Endothelial cell of umbilical vein (primary cell): ENCODE data around the gene MRPL33. TPM values are rescaled to one million over a fixed set of nuclear protein-coding genes. Genes with fewer than 3 reads are reported as not detected.

Experiments used
- BruUV-seq: library from RNA; stranded (reverse); fragments of 400-500 nt; replicated peaks from 2 replicates; lab custom pipeline; 2021; lab: Mats Ljungman, UMichigan
- CTCF ChIA-PET: fragments of 300-600, 350-600 bp; sonication (Branson Sonifier 250); formaldehyde crosslinking; loops from one replicate; lab custom pipeline; 2021; ENCODE audit warnings: antibody characterized with exemption, inconsistent platforms; lab: Charles Lee
- POLR2A ChIA-PET: fragments of 300-600, 350-600 bp; sonication (Branson Sonifier 250); formaldehyde crosslinking; loops from one replicate; lab custom pipeline; 2021; ENCODE audit warnings: antibody characterized with exemption, inconsistent platforms; lab: Charles Lee
- DNase-seq: peaks from one replicate; pipeline ENCODE4 v3.0.0-alpha.2; 2011; ENCODE audit warnings: low read depth, low spot score
- FAIRE-seq: peaks from 2 replicates; lab custom pipeline; 2011; peaks lifted over from hg19 to GRCh38; lab: Jason Lieb, UNC
- H2AFZ ChIP-seq: 2 replicates; pipeline ENCODE4 v1.6.0; 2012; ENCODE audit warnings: low read depth, low read length, control low read depth, inconsistent platforms
- H3K27ac ChIP-seq: 2 replicates; pipeline ENCODE4 v1.5.1; 2011; ENCODE audit warnings: low read depth, mild to moderate bottlenecking, control low read depth, low read length, moderate library complexity; ENCODE audit not compliant: insufficient read depth
- H3K27me3 ChIP-seq, 2 experiments: 2 replicates each; pipeline versions ENCODE4 v1.6.0 to v1.6.1; 2011; ENCODE audit warnings: low read length in 2 of 2, mixed read lengths in 1 of 2; ENCODE audit not compliant: control insufficient read depth in 2 of 2, insufficient read depth in 2 of 2
- H3K36me3 ChIP-seq, 2 experiments: 2 replicates in 1 of 2; 3 replicates in 1 of 2; pipeline ENCODE4 v1.5.1; 2011; ENCODE audit warnings: low read length in 2 of 2, mild to moderate bottlenecking in 1 of 2, moderate library complexity in 1 of 2; ENCODE audit not compliant: control insufficient read depth in 2 of 2, insufficient read depth in 2 of 2; ENCODE audit errors: extremely low read depth in 1 of 2
- H3K4me1 ChIP-seq: 3 replicates; pipeline ENCODE4 v1.5.1; 2011; ENCODE audit warnings: mild to moderate bottlenecking, low read length; ENCODE audit not compliant: control insufficient read depth, insufficient read depth; ENCODE audit errors: extremely low read depth
- H3K4me2 ChIP-seq: 2 replicates; pipeline ENCODE4 v1.6.1; 2011; ENCODE audit warnings: low read length, control low read depth, mixed read lengths; ENCODE audit not compliant: insufficient read depth
- H3K4me3 ChIP-seq, 3 experiments: fragments of 200-600 bp in 1 of 3; sonication (generic), shearing (Covaris generic) in 1 of 3; replicated peaks in 1 of 3; 2 replicates each; pipeline ENCODE4 v1.5.1; 2011 to 2016; ENCODE audit warnings: control low read depth in 3 of 3, low read length in 3 of 3, mild to moderate bottlenecking in 2 of 3, inconsistent platforms in 1 of 3, low read depth in 1 of 3, moderate library complexity in 1 of 3; ENCODE audit not compliant: insufficient read depth in 1 of 3
- H3K79me2 ChIP-seq: 2 replicates; pipeline ENCODE4 v1.6.0; 2012; ENCODE audit warnings: low read length, inconsistent platforms; ENCODE audit not compliant: control insufficient read depth, insufficient read depth
- H3K9ac ChIP-seq: replicated peaks from 2 replicates; pipeline ENCODE3; 2011; ENCODE audit warnings: low read length, control low read depth; ENCODE audit not compliant: insufficient read depth; ENCODE audit errors: extremely low read depth
- H3K9me1 ChIP-seq: replicated peaks from 3 replicates; pipeline ENCODE4 v1.6.0; 2011; ENCODE audit warnings: mild to moderate bottlenecking, low read length; ENCODE audit not compliant: control insufficient read depth, insufficient read depth; ENCODE audit errors: extremely low read depth
- H3K9me3 ChIP-seq: replicated peaks from 2 replicates; pipeline ENCODE4 v1.5.1; 2012; ENCODE audit warnings: low read length, inconsistent platforms; ENCODE audit not compliant: control insufficient read depth, insufficient read depth
- H4K20me1 ChIP-seq: replicated peaks from 2 replicates; pipeline ENCODE3; 2011; ENCODE audit warnings: mild to moderate bottlenecking, low read length; ENCODE audit not compliant: control insufficient read depth, insufficient read depth; ENCODE audit errors: extremely low read depth
- EZH2 ChIP-seq: IDR thresholded peaks from 2 replicates; pipeline ENCODE4 v1.6.1; 2012; ENCODE audit warnings: borderline replicate concordance, low read depth, mild to moderate bottlenecking, moderate library complexity, low read length, inconsistent platforms; ENCODE audit not compliant: severe bottlenecking
- FOS ChIP-seq: IDR thresholded peaks from 2 replicates; pipeline ENCODE4 v1.6.1; 2011; ENCODE audit warnings: mild to moderate bottlenecking, low read length, moderate library complexity, borderline replicate concordance; ENCODE audit not compliant: insufficient read depth
- GATA2 ChIP-seq: IDR thresholded peaks from 2 replicates; pipeline ENCODE4 v1.7.0; 2011; ENCODE audit warnings: low read depth, mild to moderate bottlenecking, moderate library complexity, mixed read lengths, low read length; ENCODE audit not compliant: insufficient read length, insufficient read depth
- JUN ChIP-seq: IDR thresholded peaks from 2 replicates; pipeline ENCODE4 v1.6.1; 2011; ENCODE audit warnings: borderline replicate concordance, low read depth; ENCODE audit not compliant: insufficient read length, insufficient read depth
- MAX ChIP-seq: IDR thresholded peaks from 2 replicates; pipeline ENCODE4 v1.6.1; 2011; ENCODE audit not compliant: insufficient read depth, insufficient read length
- MYC ChIP-seq: IDR thresholded peaks from one replicate; pipeline ENCODE4 v1.6.1; 2011; ENCODE audit warnings: mild to moderate bottlenecking, low read depth, low read length
- POLR2A ChIP-seq: IDR thresholded peaks from 2 replicates; pipeline ENCODE4 v1.6.1; 2012; ENCODE audit warnings: low read depth, mild to moderate bottlenecking, control low read depth, low read length
- POLR2AphosphoS5 ChIP-seq: IDR thresholded peaks from 2 replicates; pipeline ENCODE4 v1.6.1; 2012; ENCODE audit warnings: low read depth, mild to moderate bottlenecking, control low read depth, low read length, moderate library complexity; ENCODE audit not compliant: insufficient read depth
- dilution Hi-C: fragments of 300-500 bp; cut with MboI; formaldehyde crosslinking; loops from one replicate; pipeline ENCODE4 v1.15.0; 2019; ENCODE audit warnings: low sequenced_read_pairs; ENCODE audit not compliant: extremely low pct_ligation_motif_present
- intact Hi-C: fragments of 100-400 bp; cut with micrococcal nuclease; formaldehyde crosslinking; loops from one replicate; pipeline ENCODE4 v1.10.0; 2022
- polyA plus RNA-seq, 4 experiments: library from polyadenylated mRNA; depleted of rRNA in 3 of 4; stranded (reverse) in 3 of 4; unstranded in 1 of 4; fragments of >200 nt; gene quantifications; 2 replicates each; pipeline versions ENCODE4 v1.2.1 to v1.2.3, GENCODE V29; 2011 to 2012; ENCODE audit warnings: missing spikeins in 1 of 4
- total RNA-seq: library from RNA; stranded (reverse); gene quantifications from 2 replicates; pipeline ENCODE4 v1.2.3, GENCODE V29; 2021
- TF ChIP-seq, protein P1 (sequence below), 2 donors: IDR thresholded peaks; 1 replicate in 1 of 2; 2 replicates in 1 of 2; pipeline ENCODE4 v1.5.1; 2011; ENCODE audit warnings: low read length in 2 of 2, mild to moderate bottlenecking in 2 of 2, moderate library complexity in 2 of 2, control low read depth in 1 of 2, inconsistent platforms in 1 of 2, low read depth in 1 of 2; ENCODE audit not compliant: insufficient read depth in 1 of 2; ENCODE audit errors: extremely low read depth in 1 of 2

Gene MRPL33
- total and polyA plus RNA-seq, 2 donors (not counting 3 experiments of a cell fraction or from before 2014, with no cell fraction given): 36.1 to 97.4 TPM

DNA sequence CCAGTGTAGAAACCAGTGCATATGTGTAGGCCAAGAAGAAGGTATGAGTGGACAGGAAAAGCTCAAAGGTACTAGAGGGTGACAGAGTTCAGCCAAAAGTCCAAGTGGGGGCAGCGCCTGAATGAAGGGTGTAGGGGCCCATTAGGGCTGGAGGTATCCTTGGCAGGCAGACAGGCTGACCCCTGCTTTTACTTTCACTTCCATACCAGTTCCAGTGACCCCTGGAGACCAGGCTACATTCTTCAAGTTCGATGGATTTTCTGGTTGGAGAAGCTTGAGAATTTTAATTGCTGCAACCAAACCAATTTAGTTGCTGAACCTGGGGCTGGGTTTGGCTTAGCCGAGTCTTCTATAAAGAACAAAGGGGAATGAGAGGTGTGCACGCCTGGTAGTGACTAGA, 42.3 kb upstream of the MRPL33 start:
- Histone ChIP-seq H3K79me2 (no peaks in the 10 kb centered on the region), H3K27ac (no peak overlapping the region), H3K4me1 (peaks cover 13% of the 10 kb centered on the region), H3K9me3 (no peaks in the 10 kb centered on the region), H3K27me3 (no peaks in the 10 kb centered on the region), H3K9ac (no peak overlapping the region), H3K4me3 (no peak overlapping the region), H3K36me3 (no peaks in the 10 kb centered on the region), H3K4me2 (no peak overlapping the region), H3K9me1 (no peaks in the 10 kb centered on the region), H4K20me1 (no peaks in the 10 kb centered on the region), H2AFZ (no peak overlapping the region)
- ChIA-PET CTCF (interaction anchor here (1.1 to 1.2 kb wide), 2 partner anchors 7 to 15 kb away, joined by 4 to 5 read pairs; no protein-coding TSS in a partner anchor), POLR2A (no interaction called here)
- BruUV-seq: no TSS peak
- DNase-seq: no peak
- intact Hi-C loops: no loop called here
- TF ChIP-seq JUN (no peak), GATA2 (no peak), POLR2AphosphoS5 (no peak), MAX (no peak), FOS (no peak), EZH2 (no peak), MYC (no peak), POLR2A (no peak)
- TF ChIP-seq, protein P1, sequence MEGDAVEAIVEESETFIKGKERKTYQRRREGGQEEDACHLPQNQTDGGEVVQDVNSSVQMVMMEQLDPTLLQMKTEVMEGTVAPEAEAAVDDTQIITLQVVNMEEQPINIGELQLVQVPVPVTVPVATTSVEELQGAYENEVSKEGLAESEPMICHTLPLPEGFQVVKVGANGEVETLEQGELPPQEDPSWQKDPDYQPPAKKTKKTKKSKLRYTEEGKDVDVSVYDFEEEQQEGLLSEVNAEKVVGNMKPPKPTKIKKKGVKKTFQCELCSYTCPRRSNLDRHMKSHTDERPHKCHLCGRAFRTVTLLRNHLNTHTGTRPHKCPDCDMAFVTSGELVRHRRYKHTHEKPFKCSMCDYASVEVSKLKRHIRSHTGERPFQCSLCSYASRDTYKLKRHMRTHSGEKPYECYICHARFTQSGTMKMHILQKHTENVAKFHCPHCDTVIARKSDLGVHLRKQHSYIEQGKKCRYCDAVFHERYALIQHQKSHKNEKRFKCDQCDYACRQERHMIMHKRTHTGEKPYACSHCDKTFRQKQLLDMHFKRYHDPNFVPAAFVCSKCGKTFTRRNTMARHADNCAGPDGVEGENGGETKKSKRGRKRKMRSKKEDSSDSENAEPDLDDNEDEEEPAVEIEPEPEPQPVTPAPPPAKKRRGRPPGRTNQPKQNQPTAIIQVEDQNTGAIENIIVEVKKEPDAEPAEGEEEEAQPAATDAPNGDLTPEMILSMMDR (IDR thresholded peaks at IDR 0.05; ENCODE audit: extremely low read depth in 1 of 2, insufficient read depth in 1 of 2, low read depth in 1 of 2, low read length in 2 of 2): no peak
- dilution Hi-C loops: loop anchor here (25.0 kb wide), 1 partner anchor 683 kb away; no protein-coding TSS in a partner anchor
- FAIRE-seq: no peak
